Body of pancreas (tissue), 4 donors: ENCODE measurements around the gene NELL2. TPM values are rescaled to one million over a fixed set of nuclear protein-coding genes. Genes with fewer than 3 reads are reported as not detected.
"Not testable (repeated sequence)": the region's sequence is repeated elsewhere in the genome, so short reads cannot be mapped to it uniquely, and the experiment has no call there.

ENCODE experiments used
- ATAC-seq: fragments of 150-250 bp; one replicate; pipeline ENCODE4 v1.9.1; 2016
- DNase-seq, 4 donors: peaks; one replicate each; pipeline ENCODE4 v3.0.0-alpha.2; 2019
- H3K27ac ChIP-seq, 4 donors: fragments of 200-600 bp; sonication (generic); 1 replicate in 3 of 4; 2 replicates in 1 of 4; pipeline versions ENCODE4 v1.5.1 to v1.6.1; 2016 to 2019; ENCODE audit warnings: mild to moderate bottlenecking in 1 of 4, mixed read lengths in 1 of 4, moderate library complexity in 1 of 4
- H3K27me3 ChIP-seq, 2 donors: fragments of 200-600 bp; sonication (generic); one replicate each; pipeline ENCODE4 v1.6.0; 2016; ENCODE audit warnings: mild to moderate bottlenecking in 1 of 2
- H3K36me3 ChIP-seq, 2 donors: fragments of 200-600 bp; sonication (generic); replicated peaks in 1 of 2; 2 replicates each; pipeline ENCODE4 v1.5.1; 2016; ENCODE audit warnings: low read depth in 2 of 2; ENCODE audit not compliant: insufficient read depth in 1 of 2
- H3K4me1 ChIP-seq: fragments of 200-600 bp; sonication (generic); one replicate; pipeline ENCODE4 v1.6.0; 2016
- H3K4me3 ChIP-seq, 2 donors: fragments of 200-600 bp; sonication (generic); 1 replicate in 1 of 2; 2 replicates in 1 of 2; pipeline ENCODE4 v1.5.1; 2016 to 2019
- H3K9me3 ChIP-seq, 3 donors: fragments of 200-600 bp; sonication (generic); 1 replicate in 2 of 3; 2 replicates in 1 of 3; pipeline ENCODE4 v1.5.1; 2016
- POLR2A ChIP-seq, 3 donors: fragments of 450-650 bp; IDR thresholded peaks; one replicate each; pipeline ENCODE4 v1.6.1; 2016; ENCODE audit warnings: antibody characterized with exemption in 3 of 3, mild to moderate bottlenecking in 2 of 3
- WGBS, 2 donors: methylation state at CpG; one replicate each; pipeline ENCODE4 v1.1.5; 2017; 5-methylcytosine and 5-hydroxymethylcytosine counted together
- intact Hi-C: fragments of 100-400 bp; cut with DNase I; formaldehyde crosslinking; loops from one replicate; pipeline ENCODE4 v1.15.1; 2023
- total RNA-seq, 2 donors: library from RNA; depleted of rRNA; stranded (reverse); fragments of >200 nt; gene quantifications; one replicate each; pipeline ENCODE4 v1.1.0, GENCODE V29; 2016
- TF ChIP-seq, protein P1 (sequence below), 7 experiments: fragments of 450-650 bp in 4 of 7; fragments of 200-600 bp in 3 of 7; sonication (generic) in 3 of 7; IDR thresholded peaks; one replicate each; pipeline ENCODE4 v1.5.1; 2016 to 2019; ENCODE audit warnings: antibody characterized with exemption in 7 of 7

Gene NELL2
- total RNA-seq, 2 donors from 2014 or later, result 3.6 TPM; not detected in 1

DNA sequence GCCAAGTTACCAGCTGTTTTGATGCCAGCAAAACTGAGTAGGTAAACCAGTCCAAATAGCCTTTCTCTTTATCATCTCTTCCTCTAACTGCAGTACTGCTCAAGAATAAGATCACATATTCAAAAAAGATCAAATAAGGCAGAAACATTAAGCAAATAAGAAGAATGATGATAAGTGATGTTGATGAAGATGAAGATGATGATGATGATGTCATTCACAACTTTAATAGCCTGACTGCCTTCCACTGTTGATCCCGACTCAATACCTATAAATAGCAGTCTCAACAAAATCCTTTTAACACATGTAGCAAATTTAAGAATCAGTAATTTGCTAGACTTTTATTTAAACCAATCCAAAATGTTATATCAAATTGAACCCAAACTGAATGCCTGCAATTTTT is 47.1 kb downstream of the NELL2 start:
- Histone ChIP-seq H3K27ac (no peak overlapping the region), H3K4me3 (no peak overlapping the region), H3K4me1 (no peaks in the 10 kb centered on the region), H3K36me3 (no peaks in the 10 kb centered on the region), H3K27me3 (no peaks in the 10 kb centered on the region), H3K9me3 (no peaks in the 10 kb centered on the region)
- intact Hi-C loops, result no loop called here
- no peak for TF ChIP-seq POLR2A (IDR thresholded peaks at IDR 0.05)
- TF ChIP-seq, protein P1, sequence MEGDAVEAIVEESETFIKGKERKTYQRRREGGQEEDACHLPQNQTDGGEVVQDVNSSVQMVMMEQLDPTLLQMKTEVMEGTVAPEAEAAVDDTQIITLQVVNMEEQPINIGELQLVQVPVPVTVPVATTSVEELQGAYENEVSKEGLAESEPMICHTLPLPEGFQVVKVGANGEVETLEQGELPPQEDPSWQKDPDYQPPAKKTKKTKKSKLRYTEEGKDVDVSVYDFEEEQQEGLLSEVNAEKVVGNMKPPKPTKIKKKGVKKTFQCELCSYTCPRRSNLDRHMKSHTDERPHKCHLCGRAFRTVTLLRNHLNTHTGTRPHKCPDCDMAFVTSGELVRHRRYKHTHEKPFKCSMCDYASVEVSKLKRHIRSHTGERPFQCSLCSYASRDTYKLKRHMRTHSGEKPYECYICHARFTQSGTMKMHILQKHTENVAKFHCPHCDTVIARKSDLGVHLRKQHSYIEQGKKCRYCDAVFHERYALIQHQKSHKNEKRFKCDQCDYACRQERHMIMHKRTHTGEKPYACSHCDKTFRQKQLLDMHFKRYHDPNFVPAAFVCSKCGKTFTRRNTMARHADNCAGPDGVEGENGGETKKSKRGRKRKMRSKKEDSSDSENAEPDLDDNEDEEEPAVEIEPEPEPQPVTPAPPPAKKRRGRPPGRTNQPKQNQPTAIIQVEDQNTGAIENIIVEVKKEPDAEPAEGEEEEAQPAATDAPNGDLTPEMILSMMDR (IDR thresholded peaks at IDR 0.05), result no peak
- DNase-seq (no peak), ATAC-seq (no peak)
- WGBS, 2 donors, result 46 to 56% methylated on average over 1 of the region's 1 CpG

DNA sequence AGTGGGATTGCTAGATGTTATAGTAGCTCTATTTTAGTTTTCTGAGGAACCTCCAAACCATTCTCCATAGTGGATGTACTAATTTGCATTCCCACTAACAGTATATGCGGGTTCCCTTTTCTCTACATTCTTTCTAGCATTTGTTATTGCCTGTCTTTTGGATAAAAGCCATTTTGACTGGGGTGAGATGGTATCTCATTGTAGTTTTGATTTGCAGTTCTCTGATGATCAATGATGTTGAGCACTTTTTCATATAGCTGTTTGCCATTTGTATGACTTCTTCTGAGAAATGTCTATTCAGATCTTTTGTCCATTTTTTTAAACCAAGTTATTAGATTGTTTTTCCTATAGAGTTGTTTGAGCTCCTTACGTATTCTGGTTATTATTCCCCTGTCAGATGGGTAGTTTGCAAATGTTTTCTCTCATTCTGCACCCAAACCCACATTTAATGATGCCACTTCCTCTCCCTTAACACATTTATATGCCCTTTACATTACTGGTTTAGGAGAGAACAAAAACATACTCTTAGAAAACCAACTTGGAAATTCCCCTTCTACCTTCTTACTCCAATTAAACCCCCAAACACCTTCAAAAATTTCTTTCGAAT is 48.2 kb downstream of the NELL2 start:
- TF ChIP-seq POLR2A (IDR thresholded peaks at IDR 0.05), result no peak
- TF ChIP-seq, protein P1 (IDR thresholded peaks at IDR 0.05), result no peak
- no peaks in the 10 kb centered on the region for H3K27me3 ChIP-seq
- ATAC-seq (no peak), DNase-seq (no peak)
- no peaks in the 10 kb centered on the region for H3K9me3 ChIP-seq
- H3K27ac ChIP-seq, result no peak overlapping the region
- no peak overlapping the region for H3K4me3 ChIP-seq
- intact Hi-C loops, result no loop called here
- WGBS, 2 donors, result 60 to 64% methylated on average over 3 of the region's 3 CpGs
- H3K36me3 ChIP-seq, result no peaks in the 10 kb centered on the region
- H3K4me1 ChIP-seq, result no peaks in the 10 kb centered on the region

DNA sequence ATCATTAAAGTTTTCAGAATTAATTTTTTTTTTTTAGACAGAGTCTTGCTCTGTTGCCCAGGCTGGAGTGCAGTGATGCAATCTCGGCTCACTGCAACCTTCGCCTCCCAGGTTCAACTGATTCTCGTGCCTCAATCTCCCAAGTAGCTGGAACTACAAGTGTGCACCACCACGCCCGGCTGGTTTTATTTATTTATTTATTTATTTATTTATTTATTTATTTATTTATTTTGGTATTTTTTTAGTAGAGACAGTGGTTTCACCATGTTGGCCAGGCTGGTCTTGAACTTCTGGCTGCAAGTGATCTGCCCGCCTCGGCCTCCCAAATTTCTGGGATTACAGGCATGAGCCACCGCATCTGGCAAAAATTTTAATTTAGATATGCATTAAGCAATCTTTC is 54.4 kb downstream of the NELL2 start:
- ATAC-seq, H3K4me3 ChIP-seq, DNase-seq, H3K27me3 ChIP-seq, H3K27ac ChIP-seq, H3K4me1 ChIP-seq, H3K9me3 ChIP-seq, H3K36me3 ChIP-seq, intact Hi-C loops: not testable (repeated sequence)
- 82 to 89% methylated on average over 8 of the region's 8 CpGs for WGBS, 2 donors

DNA sequence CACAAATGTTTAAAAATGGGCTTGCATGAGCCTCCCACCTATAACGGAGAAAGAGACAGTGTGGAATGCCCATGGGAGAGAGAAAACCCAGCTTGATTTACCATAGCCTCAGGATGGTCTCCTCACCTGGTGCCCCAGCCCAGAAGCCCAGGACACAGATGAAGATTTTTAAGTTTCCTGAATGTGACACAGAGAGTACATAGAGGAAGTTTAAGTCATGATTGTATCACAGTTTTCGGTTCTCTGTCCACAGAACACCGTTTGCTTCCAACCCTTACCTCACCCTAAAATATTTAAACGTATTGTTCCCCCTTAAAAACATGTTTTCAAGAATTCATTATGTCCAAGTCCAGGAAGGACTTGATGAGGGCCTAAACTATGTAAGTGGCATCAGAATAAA is 56.2 kb downstream of the NELL2 start:
- Histone ChIP-seq H3K36me3 (no peaks in the 10 kb centered on the region), H3K9me3 (no peaks in the 10 kb centered on the region), H3K27me3 (no peaks in the 10 kb centered on the region), H3K4me1 (peaks cover 9% of the 10 kb centered on the region), H3K4me3 (no peak overlapping the region), H3K27ac (no peak overlapping the region)
- 71% methylated on average over 4 of the region's 4 CpGs for WGBS, 2 donors
- DNase-seq (no peak), ATAC-seq (no peak)
- TF ChIP-seq, protein P1 (IDR thresholded peaks at IDR 0.05), result no peak
- no peak for TF ChIP-seq POLR2A (IDR thresholded peaks at IDR 0.05)
- intact Hi-C loops, result no loop called here

DNA sequence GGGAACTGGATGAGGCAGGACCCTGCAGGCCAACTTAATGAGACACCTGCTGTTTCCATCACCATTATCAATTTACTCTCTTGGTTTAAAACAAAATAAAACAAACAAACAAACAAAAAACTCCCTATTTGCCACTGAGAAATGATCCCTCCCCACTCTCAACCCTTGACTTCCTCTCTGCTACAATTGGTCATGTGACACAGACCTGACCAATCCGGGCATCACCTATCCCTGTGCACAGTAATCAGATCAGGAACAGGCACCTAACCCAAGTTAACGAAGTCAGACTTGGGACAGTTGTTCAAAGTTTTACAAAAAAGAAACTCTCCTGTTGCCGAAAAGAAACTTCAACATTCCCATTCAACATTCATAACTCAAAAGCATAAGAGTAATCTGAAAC is 58.4 kb downstream of the NELL2 start:
- Histone ChIP-seq H3K36me3 (no peaks in the 10 kb centered on the region), H3K4me3 (no peak overlapping the region), H3K27me3 (no peaks in the 10 kb centered on the region), H3K9me3 (no peaks in the 10 kb centered on the region), H3K27ac (no peak overlapping the region), H3K4me1 (peaks cover 9% of the 10 kb centered on the region)
- DNase-seq, result no peak
- TF ChIP-seq POLR2A (IDR thresholded peaks at IDR 0.05), result no peak
- TF ChIP-seq, protein P1 (IDR thresholded peaks at IDR 0.05), result no peak
- WGBS, 2 donors, result 79 to 84% methylated on average over 3 of the region's 3 CpGs
- intact Hi-C loops, result no loop called here
- no peak for ATAC-seq
